ENCODE results near the gene VPS37D.
"Not testable (repeated sequence)": the region's sequence is repeated elsewhere in the genome, so short reads cannot be mapped to it uniquely, and the experiment has no call there.

Gene VPS37D

DNA sequence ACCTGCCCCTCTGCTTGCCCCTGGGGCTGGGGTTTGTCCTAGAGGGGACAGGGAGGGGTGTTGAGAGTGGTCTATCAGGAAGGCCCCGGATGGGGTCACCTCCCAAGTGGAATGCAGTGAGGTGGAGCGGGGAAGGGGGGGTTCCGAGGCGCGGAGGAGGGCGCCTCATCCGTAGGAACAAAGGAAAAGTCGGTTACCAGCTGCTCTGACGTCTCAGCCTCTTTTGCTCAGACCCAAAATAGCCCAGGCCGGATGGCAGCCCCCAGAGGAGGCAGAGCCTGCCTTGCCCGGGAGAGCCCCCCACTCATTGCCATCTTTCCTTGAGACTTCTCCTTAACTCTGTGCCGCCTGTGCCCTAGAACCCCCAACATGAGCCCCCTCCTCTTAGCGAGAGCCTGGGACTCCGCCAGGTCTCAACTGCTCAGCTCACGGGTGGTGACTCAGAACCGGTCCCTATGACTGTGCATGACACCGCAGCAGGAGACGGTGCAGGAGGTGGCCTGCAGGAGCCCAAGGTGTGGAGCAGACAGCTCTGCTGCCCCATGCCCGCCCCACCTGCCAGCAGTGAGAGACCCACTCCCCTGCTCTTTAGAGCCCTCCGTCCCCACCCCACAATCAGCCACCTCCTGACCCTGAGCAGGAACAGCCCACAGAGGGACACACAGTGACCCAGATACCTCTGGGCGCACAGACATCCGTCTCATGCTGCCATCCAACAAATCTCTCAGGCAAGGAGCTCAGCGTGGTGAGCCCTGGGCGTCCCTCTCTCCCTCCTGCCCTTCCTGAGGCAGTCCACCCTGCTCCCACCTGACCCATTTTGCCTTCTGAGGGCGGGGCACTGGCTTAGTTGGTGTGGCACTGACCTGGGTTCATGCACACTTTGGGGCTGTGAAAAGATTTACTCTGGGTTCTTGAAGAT, 38.8 kb downstream of the VPS37D start:
- DNase-seq (ENCODE audit: low read depth in 2 of 2) = no peak

DNA sequence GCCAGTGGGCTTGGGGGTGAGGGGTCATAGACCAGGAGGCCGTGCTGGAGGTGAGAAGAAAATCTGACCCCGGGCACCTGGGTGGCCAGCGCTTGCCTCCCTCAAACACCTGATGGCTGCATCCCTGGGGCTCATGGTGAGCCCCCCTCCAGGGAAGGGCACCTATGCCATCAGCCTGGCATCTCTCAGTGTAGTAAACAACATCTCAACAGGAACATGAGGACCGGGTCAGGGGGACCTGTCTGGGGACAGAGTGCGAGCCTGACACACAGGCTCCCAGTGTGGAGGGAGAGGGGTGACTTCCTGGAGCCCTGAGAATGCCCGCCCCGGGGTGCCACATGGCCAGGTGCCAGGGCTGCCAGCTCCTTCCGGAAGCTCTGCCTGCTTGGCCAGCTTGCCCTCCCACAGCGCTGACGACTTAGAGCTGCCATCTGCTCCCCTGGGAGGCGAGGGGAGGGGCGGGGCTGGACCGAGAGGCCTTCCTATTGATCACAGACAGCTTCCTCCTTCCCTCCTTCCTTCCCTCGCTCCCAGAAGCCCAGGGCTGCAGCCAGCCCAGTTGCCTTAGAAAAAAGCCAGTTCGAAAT, 39.5 kb downstream of the VPS37D start:
- DNase-seq (ENCODE audit: low read depth in 2 of 2) = no peak

DNA sequence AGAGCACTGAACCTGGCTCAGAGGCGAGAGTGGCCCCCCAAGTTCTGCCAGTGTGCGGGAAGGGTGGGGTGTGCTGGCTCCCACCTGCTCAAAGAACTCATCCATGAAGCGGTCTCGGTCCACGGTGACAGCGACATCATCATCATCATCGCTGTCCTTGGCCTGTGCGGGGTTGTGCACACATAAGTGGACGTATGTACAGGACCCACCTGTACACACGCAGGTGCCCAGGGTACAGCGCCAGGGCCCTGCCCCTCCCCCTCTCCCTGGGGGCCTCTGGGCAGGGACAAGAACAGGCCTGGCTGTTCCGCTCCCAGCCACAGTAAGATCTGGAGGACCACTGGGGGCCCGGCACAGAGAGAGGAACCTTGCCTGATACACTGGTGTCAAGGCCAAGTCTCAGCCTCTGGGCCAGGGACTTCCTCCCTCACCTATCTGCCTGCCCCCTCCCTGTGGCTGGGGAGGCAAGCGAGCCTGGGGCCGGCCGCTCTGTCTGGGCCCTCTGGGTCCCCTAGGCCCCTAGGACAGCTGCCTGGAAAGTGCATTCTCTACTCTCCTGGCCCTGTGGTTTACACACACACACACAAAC, 41.4 kb downstream of the VPS37D start:
- DNase-seq (ENCODE audit: low read depth in 2 of 2) = no peak

DNA sequence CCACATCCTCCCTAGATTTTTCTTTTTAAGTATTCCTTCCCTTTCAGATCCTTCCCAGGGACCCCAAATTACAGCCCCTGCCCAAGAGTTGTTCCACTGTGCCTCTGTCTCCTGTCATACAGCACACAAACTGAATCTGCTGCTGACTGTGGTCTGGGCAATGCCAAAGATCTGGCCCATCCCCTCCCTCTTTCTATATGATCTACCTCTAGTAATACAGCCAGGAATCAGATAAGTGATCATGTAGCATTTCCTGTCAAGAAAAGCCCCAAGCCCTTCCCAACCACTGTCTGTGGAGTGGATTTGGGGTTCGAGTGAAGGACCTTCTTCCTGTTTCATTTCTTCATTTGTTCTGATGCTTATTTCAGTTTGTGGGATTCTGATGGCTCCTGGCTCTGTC, 45.1 kb downstream of the VPS37D start:
- no peak for DNase-seq (ENCODE audit: low read depth in 2 of 2)

DNA sequence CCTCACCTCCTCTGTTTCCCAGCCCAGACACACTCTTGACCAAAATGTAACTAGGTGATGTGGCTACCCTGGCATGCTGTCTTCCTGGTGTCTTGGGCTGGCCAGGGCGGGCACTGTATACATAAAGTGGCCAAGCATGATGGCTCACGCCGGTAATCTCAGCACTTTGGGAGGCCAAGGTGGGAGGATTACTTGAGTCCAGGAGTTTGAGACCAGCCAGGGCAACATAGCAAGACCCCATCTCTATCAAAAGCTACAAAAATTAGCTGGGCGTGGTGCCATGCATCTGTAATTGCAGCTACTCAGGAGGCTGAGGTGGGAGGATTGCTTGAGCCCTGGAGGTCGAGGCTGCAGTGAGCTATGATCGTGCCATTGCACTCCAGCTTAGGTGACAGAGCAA, 45.7 kb downstream of the VPS37D start:
- not testable (repeated sequence) for DNase-seq (ENCODE audit: low read depth in 2 of 2)

DNA sequence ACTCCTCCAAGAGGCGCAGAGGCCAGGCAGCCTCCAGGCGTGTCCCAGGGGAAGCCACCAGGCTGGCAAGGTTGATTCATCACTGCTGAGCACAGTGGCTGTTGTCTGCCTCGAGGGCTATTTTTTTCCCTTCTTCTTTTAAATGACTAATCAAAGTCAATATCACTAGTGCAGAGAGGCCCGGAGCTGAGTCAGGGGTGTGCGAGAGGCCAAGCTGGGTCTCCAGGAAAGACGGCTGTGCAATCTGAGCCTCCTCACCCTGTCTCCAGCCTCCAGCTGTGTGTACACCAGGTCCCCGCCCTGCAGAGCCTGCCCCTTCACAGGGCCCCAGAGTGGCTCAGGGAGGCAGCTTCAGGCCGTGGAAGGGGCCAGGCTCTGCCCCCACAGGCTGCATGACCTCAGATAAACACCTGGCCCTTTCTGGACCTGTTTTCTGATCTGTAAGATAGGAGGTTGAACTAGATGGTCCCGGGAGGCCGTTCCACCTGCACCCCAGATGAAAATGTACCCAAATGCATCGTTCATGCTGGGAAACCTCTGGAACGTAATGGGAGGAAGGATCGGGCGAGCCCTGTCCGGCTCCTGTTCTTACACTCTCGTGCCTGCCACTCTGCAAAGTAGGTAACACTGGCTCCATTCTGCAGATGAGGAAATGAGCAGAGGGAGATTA, 48.2 kb downstream of the VPS37D start:
- no peak for DNase-seq (ENCODE audit: low read depth in 2 of 2)

DNA sequence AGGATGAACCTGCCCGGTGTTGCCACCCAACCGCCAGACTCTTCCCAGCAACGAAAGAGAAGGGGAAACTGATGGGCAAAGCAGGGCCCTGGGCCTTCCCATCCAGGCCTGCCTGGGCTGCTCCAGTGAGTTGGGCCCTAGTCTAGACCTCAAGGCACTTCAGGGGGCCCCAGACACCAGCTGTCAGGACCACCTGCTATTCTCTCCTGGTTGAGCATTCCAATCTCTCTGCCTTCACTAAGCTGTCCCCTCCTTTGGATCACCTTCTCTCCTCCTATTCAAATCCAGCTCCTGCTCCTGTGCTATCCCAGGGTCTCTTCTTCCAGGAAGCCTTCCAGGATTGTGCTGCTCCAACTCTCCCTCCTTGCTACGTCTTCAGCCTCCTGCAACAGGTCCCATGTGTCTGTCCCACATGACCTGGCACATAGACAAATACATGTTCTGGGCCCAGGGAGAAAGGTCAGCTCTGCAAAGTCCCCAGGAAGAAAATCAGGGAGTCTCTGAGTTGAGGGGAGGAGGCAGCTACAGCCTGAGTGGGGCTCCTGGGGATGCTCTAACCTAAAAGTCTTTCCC, 48.8 kb downstream of the VPS37D start:
- no peak for DNase-seq (ENCODE audit: low read depth in 2 of 2)

DNA sequence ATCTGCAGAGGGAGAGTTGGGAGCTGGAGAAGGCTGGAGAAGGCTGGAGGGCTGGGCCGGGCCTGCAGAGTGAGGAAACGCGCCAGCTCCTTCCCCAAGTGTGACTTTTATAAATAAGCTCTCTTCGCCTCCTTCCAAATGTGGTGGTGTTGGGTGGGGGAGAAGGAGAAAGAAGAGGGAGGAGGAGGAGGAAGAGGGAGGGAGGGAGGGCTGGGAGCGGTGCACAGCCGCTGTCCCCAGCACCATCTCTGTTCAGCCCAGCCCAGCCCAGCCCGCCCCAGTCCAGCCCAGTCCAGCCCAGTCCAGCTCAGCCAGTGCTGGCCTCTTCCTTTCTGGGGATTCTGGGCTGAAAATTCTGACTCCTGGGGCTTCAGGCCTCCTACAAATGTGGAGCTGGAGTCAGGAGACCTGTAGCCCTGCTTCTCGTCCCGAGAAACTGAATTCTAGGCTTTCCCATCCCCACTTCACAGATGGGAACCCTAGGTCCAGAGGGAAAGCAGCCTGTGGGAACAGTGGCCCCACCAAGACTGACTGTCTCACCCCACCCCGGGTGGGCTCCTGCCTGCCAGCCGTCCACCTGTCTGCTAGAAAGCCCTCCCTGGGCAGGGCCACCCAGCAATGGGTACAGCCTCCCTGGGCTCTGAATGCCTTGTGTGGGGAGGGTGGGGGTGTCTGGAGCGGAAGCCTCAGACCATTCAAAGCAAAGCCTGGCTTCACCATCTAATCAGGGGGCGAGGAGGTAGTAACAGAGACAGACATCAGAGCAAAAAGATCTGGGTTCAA, 49.6 kb downstream of the VPS37D start:
- no peak for DNase-seq (ENCODE audit: low read depth in 2 of 2)

DNA sequence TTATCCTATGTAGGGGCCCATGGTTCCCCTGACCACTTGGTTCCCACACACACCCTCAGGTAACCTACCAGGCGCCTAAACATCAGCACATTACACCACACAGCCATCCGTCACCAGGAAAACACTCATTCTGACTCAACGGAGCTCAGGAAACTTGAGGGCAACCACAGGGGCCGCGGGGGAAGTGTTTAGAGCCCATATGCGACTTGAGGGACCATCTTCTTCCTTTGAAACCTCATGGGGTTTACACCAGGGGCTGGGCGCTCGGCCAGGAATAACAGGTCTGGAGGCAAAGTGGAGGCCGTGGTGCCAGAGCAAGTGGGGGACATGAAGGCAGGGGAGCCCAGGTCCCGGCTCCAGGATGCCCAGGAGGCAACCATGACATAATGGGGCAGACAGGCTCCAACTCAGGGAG, 50.4 kb downstream of the VPS37D start:
- peak; percentile 55 to 59 for DNase-seq (ENCODE audit: low read depth in 2 of 2)

DNA sequence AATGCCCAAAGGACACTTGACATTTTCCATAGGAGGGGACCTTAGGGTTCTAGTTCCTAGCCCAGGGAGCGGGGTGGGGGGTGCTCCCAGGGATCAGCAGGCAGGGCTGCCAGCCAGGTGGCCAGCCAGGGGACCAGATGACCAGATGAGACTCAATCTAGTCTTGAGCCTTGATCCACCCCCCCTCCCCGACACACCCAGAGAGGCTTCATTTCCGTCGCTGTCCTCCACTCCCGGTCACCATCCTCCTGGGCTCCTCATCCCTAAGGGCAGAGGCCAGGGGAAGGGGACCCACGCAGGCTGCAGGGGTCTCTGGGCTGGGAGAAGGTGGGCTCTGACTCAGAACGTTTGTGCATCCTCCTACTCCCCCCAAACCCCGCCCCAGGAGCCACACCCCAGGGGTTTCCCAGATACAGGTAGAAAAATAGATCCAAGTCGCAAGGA, 50.8 kb downstream of the VPS37D start:
- DNase-seq (ENCODE audit: low read depth in 2 of 2) = no peak

DNA sequence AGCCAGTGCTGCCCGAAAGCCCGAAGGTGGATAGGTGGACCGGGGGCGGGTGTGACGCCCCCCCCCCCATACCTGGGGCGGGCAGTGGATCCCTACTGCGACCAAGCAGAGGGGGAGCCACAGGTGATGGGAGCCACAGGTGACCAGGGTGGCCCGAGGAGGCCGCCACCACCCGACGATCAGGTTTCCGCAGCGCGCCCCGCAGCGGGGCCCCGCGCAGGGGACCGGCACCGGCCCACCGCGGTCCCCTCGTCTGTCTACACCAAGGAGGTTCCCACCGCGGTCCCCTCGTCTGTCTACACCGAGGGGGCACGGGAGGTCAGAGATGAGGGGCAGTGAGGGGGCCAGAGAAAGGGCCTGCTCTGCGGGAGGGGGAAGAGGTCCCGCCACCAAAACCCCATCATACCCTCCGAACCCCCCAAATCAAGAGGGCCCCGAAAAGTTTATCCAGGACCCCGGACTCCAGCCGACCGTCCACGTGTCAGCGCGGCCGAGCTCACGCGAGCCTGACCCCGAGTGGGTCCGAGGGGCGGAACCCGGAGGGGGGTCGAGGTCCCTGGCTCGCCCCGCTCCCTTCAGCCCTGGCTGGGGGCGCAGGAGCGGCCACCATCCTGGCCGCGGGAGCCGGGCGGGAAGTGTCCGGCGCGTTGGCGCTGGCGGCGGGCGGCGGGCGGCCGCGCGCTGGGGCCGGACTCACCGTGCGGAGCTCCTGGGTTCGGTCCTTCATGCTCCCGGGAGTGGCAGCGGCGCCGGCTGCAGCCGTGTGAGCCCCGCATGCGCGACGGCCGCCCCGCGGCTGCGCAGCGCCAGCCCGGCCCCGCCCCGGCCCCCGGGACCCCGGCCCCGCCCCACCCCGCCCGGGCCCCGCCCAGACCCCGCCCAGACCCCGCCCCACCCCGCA, 51.5 kb downstream of the VPS37D start, which contains the start of gene STX1A:
STX1A (minus strand) TSS at position 765 of the 901 bp plus-strand sequence; CDS start at position 727, 38 bp downstream.
- peak; percentile 30 to 50 for DNase-seq (ENCODE audit: low read depth in 2 of 2)

DNA sequence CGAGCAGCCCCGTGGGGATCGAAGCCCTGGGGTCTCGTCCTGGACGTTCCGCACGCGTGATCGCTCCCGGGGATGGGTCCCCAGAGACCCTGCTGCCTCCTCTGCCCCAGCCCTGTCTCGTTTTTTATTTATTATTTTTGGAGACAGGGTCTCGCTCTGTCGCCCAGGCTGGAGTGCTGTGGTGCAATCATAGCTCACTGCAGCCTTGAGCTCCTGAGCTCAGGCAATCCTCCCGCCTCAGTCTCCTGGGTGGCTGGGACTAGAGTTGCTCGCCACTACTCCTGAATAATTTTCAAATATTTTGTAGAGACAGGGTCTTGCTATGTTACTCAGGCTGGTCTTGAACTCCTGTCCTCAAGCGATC, 52.2 kb downstream of the VPS37D start:
- DNase-seq (ENCODE audit: low read depth in 2 of 2) = no peak

DNA sequence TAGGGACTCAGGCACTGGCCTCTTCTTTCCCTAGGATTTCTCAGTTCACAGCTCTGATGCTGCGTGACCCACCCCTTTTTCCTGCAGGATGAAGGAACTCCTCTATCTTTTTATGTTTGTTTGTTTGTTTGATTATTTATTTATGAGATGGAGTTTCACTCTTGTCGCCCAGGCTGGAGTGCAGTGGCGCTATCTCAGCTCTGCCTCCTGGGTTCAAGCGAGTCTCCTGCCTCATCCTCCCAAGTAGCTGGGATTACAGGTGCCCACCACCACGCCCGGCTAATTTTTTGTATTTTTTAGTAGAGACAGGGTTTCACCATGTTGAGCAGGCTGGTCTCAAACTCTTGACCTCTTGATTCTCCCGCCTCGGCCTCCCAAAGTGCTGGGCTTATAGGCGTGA, 52.8 kb downstream of the VPS37D start:
- DNase-seq (ENCODE audit: low read depth in 2 of 2) = not testable (repeated sequence)

DNA sequence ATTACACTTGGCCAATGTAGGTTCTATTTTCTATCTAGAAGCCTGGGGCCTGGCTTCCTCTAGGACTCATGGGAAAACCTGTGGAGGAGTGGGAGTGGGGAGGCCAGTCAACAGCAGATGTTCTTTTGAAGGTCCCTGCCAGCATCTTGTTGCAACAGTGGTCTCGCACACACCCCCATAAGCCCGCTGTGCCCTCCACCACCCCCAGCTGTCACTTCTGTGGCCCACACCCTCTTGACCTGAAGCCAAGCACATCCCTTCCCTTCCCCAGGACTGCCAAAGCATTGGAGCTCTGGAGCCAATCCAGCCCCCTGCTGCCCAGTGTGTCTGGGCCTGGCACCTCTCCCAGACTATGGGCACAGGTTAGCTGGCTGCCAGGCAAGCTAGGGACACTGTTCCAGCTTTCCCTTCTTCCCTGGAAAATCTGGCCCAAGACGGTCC, 53.8 kb downstream of the VPS37D start:
- no peak for DNase-seq (ENCODE audit: low read depth in 2 of 2)

Measured in stimulated activated CD8-positive, alpha-beta memory T cell treated with anti-CD3 and anti-CD28 coated beads, Interleukin-7, amount 100 ng/mL, for 1 hour (primary cell).